A549 (cell line): ENCODE measurements around the gene INSIG2. TPM values are rescaled to one million over a fixed set of nuclear protein-coding genes. Genes with fewer than 3 reads are reported as not detected.

ENCODE experiments used
- ATAC-seq, 2 experiments: fragments of 200-7000 bp in 1 of 2; fragments of >200 bp in 1 of 2; cut with Nextera tagmentation in 1 of 2; cut with Tn5 transposase in 1 of 2; 3 replicates each; pipeline versions ENCODE4 v1.8.0 to v1.9.1; 2018 to 2020; ENCODE audit warnings: mild to moderate bottlenecking in 1 of 2, moderate library complexity in 1 of 2
- CTCF ChIA-PET: fragments of 300-600 bp; sonication (Branson Sonifier 250); formaldehyde crosslinking; extraction: SDS; loops from one replicate; lab custom pipeline; 2021; ENCODE audit warnings: antibody characterized with exemption, inconsistent platforms; lab: Yijun Ruan, JAX
- POLR2A ChIA-PET: fragments of 350-600 bp; formaldehyde crosslinking; extraction: SDS; loops from one replicate; lab custom pipeline; 2021; ENCODE audit warnings: antibody characterized with exemption, inconsistent platforms; lab: Yijun Ruan, JAX
- DNase-seq, 2 experiments: peaks; one replicate each; pipeline versions ENCODE4 v3.0.0 to v3.0.0-alpha.2; 2011 to 2016; ENCODE audit warnings: low read depth in 1 of 2, low spot score in 1 of 2
- FAIRE-seq: peaks from 2 replicates; lab custom pipeline; 2011; peaks lifted over from hg19 to GRCh38; lab: Jason Lieb, UNC
- H3K27ac ChIP-seq, 2 experiments: fragments of >200 bp; sonication (Bioruptor Twin); formaldehyde crosslinking; 3 replicates each; pipeline ENCODE4 v1.5.1; 2016 to 2017
- H3K4me1 ChIP-seq: fragments of >200 bp; sonication (Bioruptor Twin); formaldehyde crosslinking; 3 replicates; pipeline ENCODE4 v1.6.1; 2016
- H3K4me2 ChIP-seq: fragments of >200 bp; sonication (Bioruptor Twin); formaldehyde crosslinking; 3 replicates; pipeline ENCODE4 v1.6.1; 2016
- H3K4me3 ChIP-seq: fragments of >200 bp; sonication (Bioruptor Twin); formaldehyde crosslinking; 3 replicates; pipeline ENCODE4 v1.5.1; 2016
- H3K9me3 ChIP-seq: fragments of >200 bp; sonication (Bioruptor Twin); formaldehyde crosslinking; 3 replicates; pipeline ENCODE4 v1.6.1; 2016
- BHLHE40 ChIP-seq: IDR thresholded peaks from 2 replicates; pipeline ENCODE4 v1.6.1; 2012; ENCODE audit warnings: low read depth, low read length, inconsistent platforms
- CBX8 ChIP-seq: fragments of 200-600 bp; sonication (generic); IDR thresholded peaks from 2 replicates; pipeline ENCODE4 v1.6.1; 2016
- CTCF ChIP-seq: fragments of >200 bp; sonication (Bioruptor Twin); formaldehyde crosslinking; IDR thresholded peaks from 3 replicates; pipeline ENCODE4 v1.5.1; 2016
- E2F6 ChIP-seq: IDR thresholded peaks from 2 replicates; pipeline ENCODE4 v1.6.1; 2012; ENCODE audit warnings: low read depth, borderline replicate concordance
- EHMT2 ChIP-seq: fragments of 200-600 bp; sonication (generic); IDR thresholded peaks from 2 replicates; pipeline ENCODE4 v1.6.1; 2016; ENCODE audit warnings: antibody characterized with exemption, low read depth, mild to moderate bottlenecking, moderate library complexity
- HES2 ChIP-seq: fragments of >200 bp; sonication (Bioruptor Twin); formaldehyde crosslinking; IDR thresholded peaks from 2 replicates; pipeline ENCODE4 v1.6.1; 2016
- HEYL ChIP-seq: fragments of 250-450 bp; sonication (Bioruptor Pico); IDR thresholded peaks from 2 replicates; pipeline ENCODE4 v1.8.0; 2021; ENCODE audit warnings: mild to moderate bottlenecking, moderate library complexity
- HOXA7 ChIP-seq: fragments of 250-450 bp; sonication (Bioruptor Pico); IDR thresholded peaks from 2 replicates; pipeline ENCODE4 v1.5.0; 2020; ENCODE audit warnings: mild to moderate bottlenecking, moderate library complexity
- HOXB5 ChIP-seq: fragments of 250-450 bp; sonication (Bioruptor Pico); IDR thresholded peaks from 2 replicates; pipeline ENCODE4 v1.5.0; 2020; ENCODE audit warnings: mild to moderate bottlenecking, moderate library complexity
- KDM5A ChIP-seq: fragments of 200-600 bp; sonication (generic); IDR thresholded peaks from 2 replicates; pipeline ENCODE4 v1.6.1; 2016; ENCODE audit warnings: antibody characterized with exemption, mild to moderate bottlenecking
- MAFK ChIP-seq: fragments of 450-650 bp; IDR thresholded peaks from 2 replicates; pipeline ENCODE4 v1.6.1; 2014; ENCODE audit not compliant: partially characterized antibody
- MYC ChIP-seq: IDR thresholded peaks from 2 replicates; pipeline ENCODE4 v1.6.1; 2012; ENCODE audit warnings: mild to moderate bottlenecking, inconsistent platforms, low read length, improper control_type of control experiment, borderline replicate concordance
- NPAS2 ChIP-seq: fragments of 250-450 bp; sonication (Bioruptor Pico); IDR thresholded peaks from 2 replicates; pipeline ENCODE4 v1.8.0; 2022; ENCODE audit warnings: mild to moderate bottlenecking, moderate library complexity, borderline replicate concordance
- PBX3 ChIP-seq: IDR thresholded peaks from 2 replicates; pipeline ENCODE4 v1.6.1; 2012
- PHF8 ChIP-seq: fragments of 200-600 bp; sonication (generic); IDR thresholded peaks from 2 replicates; pipeline ENCODE4 v1.6.1; 2016; ENCODE audit warnings: low read depth, mild to moderate bottlenecking, antibody characterized with exemption, moderate library complexity, borderline replicate concordance
- RCOR1 ChIP-seq: fragments of 150-350 bp; IDR thresholded peaks from 2 replicates; pipeline ENCODE4 v1.6.1; 2014; ENCODE audit warnings: antibody characterized with exemption, low read length, low read depth
- SMC3 ChIP-seq: fragments of >200 bp; sonication (Bioruptor Twin); formaldehyde crosslinking; IDR thresholded peaks from 3 replicates; pipeline ENCODE4 v1.6.1; 2018; ENCODE audit warnings: inconsistent platforms
- USF2 ChIP-seq: fragments of 450-650 bp; IDR thresholded peaks from 2 replicates; pipeline ENCODE4 v1.6.1; 2014; ENCODE audit warnings: antibody characterized with exemption
- ZC3H11A ChIP-seq: fragments of 450-650 bp; IDR thresholded peaks from 2 replicates; pipeline ENCODE4 v1.6.1; 2014; ENCODE audit warnings: antibody characterized with exemption, mild to moderate bottlenecking
- WGBS: methylation state at CpG from one replicate; pipeline ENCODE4 v1.1.6; 2017; ENCODE audit errors: missing lambda C conversion rate; 5-methylcytosine and 5-hydroxymethylcytosine counted together
- polyA plus RNA-seq, 4 experiments: library from polyadenylated mRNA; depleted of rRNA in 3 of 4; stranded (reverse); fragments of >200 nt; fragmentation: RNase III in 1 of 4; extraction: RNeasy Plus Mini Kit Qiagen cat#74134 plus additional on column Dnase treatment in 1 of 4; gene quantifications; 2 replicates in 3 of 4; 3 replicates in 1 of 4; pipeline ENCODE4 v1.2.3, GENCODE V29; 2011 to 2017

INSIG2 gene
- polyA plus RNA-seq, 2 of the 4 experiments (the other 2 are of a cell fraction), result 12.1 to 23.4 TPM

- TF ChIP-seq EHMT2 (no peak), USF2 (no peak), MAFK (no peak), ZC3H11A (no peak)
Observed at GRCh38 chr2:118098307-118099030, 10.2 kb downstream of the INSIG2 start (continued).

GRCh38 chr2:118102433-118103082, 14.3 kb downstream of the INSIG2 start:
- H3K4me2 ChIP-seq, result no peak overlapping the region
- no peak overlapping the region for H3K27ac ChIP-seq
- FAIRE-seq (no peak), ATAC-seq (no peak)
- 92% methylated on average over 6 of the region's 6 CpGs for WGBS
- TF ChIP-seq CBX8 (no peak), NPAS2 (CRISPR knock-in tag) (no peak), HES2 (no peak), KDM5A (no peak), MYC (no peak), CTCF (no peak), BHLHE40 (no peak), ZC3H11A (no peak), PBX3 (no peak), HOXA7 (no peak), PHF8 (no peak), HEYL (CRISPR knock-in tag) (no peak), E2F6 (no peak)
- TF ChIP-seq, all 56 proteins: peak for 0
- Histone ChIP-seq H3K9me3 (no peaks in the 10 kb centered on the region), H3K4me3 (no peak overlapping the region), H3K4me1 (peaks cover 5% of the 10 kb centered on the region; the same call in 2 of the 3 replicates)
- no peak for DNase-seq
- ChIA-PET POLR2A (no interaction called here), CTCF (no interaction called here)

- Histone ChIP-seq H3K4me1 (no peaks in the 10 kb centered on the region), H3K4me2 (no peak overlapping the region), H3K27ac (no peak overlapping the region), H3K9me3 (no peaks in the 10 kb centered on the region), H3K4me3 (no peak overlapping the region)
- CTCF ChIA-PET, result interaction anchor here (1.1 kb wide), 1 partner anchor 12 kb away, joined by 3 read pairs; no protein-coding TSS in a partner anchor
- POLR2A ChIA-PET, result no interaction called here
- DNase-seq, result no peak
- no peak for FAIRE-seq
- ATAC-seq, result no peak
- 90% methylated on average over 2 of the region's 2 CpGs for WGBS
- TF ChIP-seq HOXB5 (no peak), RCOR1 (no peak), SMC3 (no peak)
- TF ChIP-seq, all 56 proteins: peak for 0
Observed at GRCh38 chr2:118103951-118104940, 16.0 kb downstream of the INSIG2 start.
